ENCODE data around the gene BTBD2. TPM values are rescaled to one million over a fixed set of nuclear protein-coding genes. Genes with fewer than 3 reads are reported as not detected.

The BTBD2 gene
- polyA plus RNA-seq, 1 donor (not counting 4 experiments of a cell fraction or from before 2014, with no cell fraction given): 22.3 TPM

- H3K27me3 ChIP-seq (ENCODE audit: control insufficient read depth, extremely low read depth, insufficient read depth, low read length): no peaks in the 10 kb centered on the region
- no peak for DNase-seq (ENCODE audit: low read depth, low spot score)
- TF ChIP-seq EZH2 (IDR thresholded peaks at IDR 0.05; ENCODE audit: low read length) (no peak), CTCF (optimal IDR thresholded peaks at IDR 0.05 in 1 of 3, IDR thresholded peaks at IDR 0.05 in 1 of 3, conservative IDR thresholded peaks at IDR 0.05 in 1 of 3; ENCODE audit: extremely low read depth in 1 of 3, insufficient read depth in 2 of 3, low read length in 3 of 3) (peak in 1 of 3 experiments; percentile 25)
- H3K4me3 ChIP-seq (ENCODE audit: control insufficient read depth in 2 of 3, extremely low read depth in 1 of 3, insufficient read depth in 2 of 3, low read depth in 1 of 3, low read length in 3 of 3): no peak overlapping the region
- no peak overlapping the region for H3K27ac ChIP-seq (ENCODE audit: control insufficient read depth, insufficient read depth, low read length)
- peaks cover 34% of the 10 kb centered on the region for H3K79me2 ChIP-seq (ENCODE audit: control insufficient read depth, insufficient read depth, low read length)
- no peaks in the 10 kb centered on the region for H3K9me3 ChIP-seq (ENCODE audit: control insufficient read depth, low read depth, low read length)
- peaks cover 24% of the 10 kb centered on the region for H4K20me1 ChIP-seq (ENCODE audit: control insufficient read depth, extremely low read depth, insufficient read depth, low read length)
- no peak overlapping the region for H2AFZ ChIP-seq (ENCODE audit: control insufficient read depth, low read length)
- no peak for FAIRE-seq
- H3K4me2 ChIP-seq (ENCODE audit: control insufficient read depth, extremely low read depth, insufficient read depth, low read depth, low read length): peak overlapping the region; percentile 5
- peaks cover 3% of the 10 kb centered on the region for H3K9me1 ChIP-seq (ENCODE audit: control insufficient read depth, extremely low read depth, insufficient read depth, low read length)
- peaks cover 29 to 44% of the 10 kb centered on the region in 2 experiments for H3K36me3 ChIP-seq (ENCODE audit: control insufficient read depth in 2 of 2, extremely low read depth in 1 of 2, insufficient read depth in 2 of 2, low read length in 2 of 2)
- no peak overlapping the region for H3K9ac ChIP-seq (ENCODE audit: control insufficient read depth, extremely low read depth, insufficient read depth, low read length)
- dilution Hi-C loops (cut with MboI; ENCODE audit: extremely low pct_ligation_motif_present, low sequenced_read_pairs): no loop called here
- H3K4me1 ChIP-seq (ENCODE audit: control insufficient read depth, extremely low read depth, insufficient read depth, low read length): peaks cover 45% of the 10 kb centered on the region
Measured at GRCh38 chr19:2047076-2047448, 31.5 kb upstream of the BTBD2 start.

- Histone ChIP-seq H3K9me3 (ENCODE audit: control insufficient read depth, low read depth, low read length) (no peaks in the 10 kb centered on the region), H4K20me1 (ENCODE audit: control insufficient read depth, extremely low read depth, insufficient read depth, low read length) (peaks cover 24% of the 10 kb centered on the region), H3K4me1 (ENCODE audit: control insufficient read depth, extremely low read depth, insufficient read depth, low read length) (peaks cover 43% of the 10 kb centered on the region), H3K27ac (ENCODE audit: control insufficient read depth, insufficient read depth, low read length) (no peak overlapping the region), H3K9ac (ENCODE audit: control insufficient read depth, extremely low read depth, insufficient read depth, low read length) (no peak overlapping the region), H3K4me2 (ENCODE audit: control insufficient read depth, extremely low read depth, insufficient read depth, low read depth, low read length) (no peak overlapping the region), H3K9me1 (ENCODE audit: control insufficient read depth, extremely low read depth, insufficient read depth, low read length) (peaks cover 3% of the 10 kb centered on the region), H3K27me3 (ENCODE audit: control insufficient read depth, extremely low read depth, insufficient read depth, low read length) (no peaks in the 10 kb centered on the region), H3K79me2 (ENCODE audit: control insufficient read depth, insufficient read depth, low read length) (peaks cover 34% of the 10 kb centered on the region), H3K4me3 (ENCODE audit: control insufficient read depth in 2 of 3, extremely low read depth in 1 of 3, insufficient read depth in 2 of 3, low read depth in 1 of 3, low read length in 3 of 3) (no peak overlapping the region), H3K36me3 (ENCODE audit: control insufficient read depth in 2 of 2, extremely low read depth in 1 of 2, insufficient read depth in 2 of 2, low read length in 2 of 2) (peaks cover 30 to 44% of the 10 kb centered on the region in 2 experiments), H2AFZ (ENCODE audit: control insufficient read depth, low read length) (no peak overlapping the region)
- dilution Hi-C loops (cut with MboI; ENCODE audit: extremely low pct_ligation_motif_present, low sequenced_read_pairs): no loop called here
- FAIRE-seq (no peak), DNase-seq (ENCODE audit: low read depth, low spot score) (no peak)
- TF ChIP-seq CTCF (optimal IDR thresholded peaks at IDR 0.05 in 1 of 3, IDR thresholded peaks at IDR 0.05 in 1 of 3, conservative IDR thresholded peaks at IDR 0.05 in 1 of 3; ENCODE audit: extremely low read depth in 1 of 3, insufficient read depth in 2 of 3, low read length in 3 of 3) (no peak), EZH2 (IDR thresholded peaks at IDR 0.05; ENCODE audit: low read length) (no peak)
Measured at GRCh38 chr19:2046046-2046907, 30.8 kb upstream of the BTBD2 start.
